ENCODE data around the gene CUTC.

DNA sequence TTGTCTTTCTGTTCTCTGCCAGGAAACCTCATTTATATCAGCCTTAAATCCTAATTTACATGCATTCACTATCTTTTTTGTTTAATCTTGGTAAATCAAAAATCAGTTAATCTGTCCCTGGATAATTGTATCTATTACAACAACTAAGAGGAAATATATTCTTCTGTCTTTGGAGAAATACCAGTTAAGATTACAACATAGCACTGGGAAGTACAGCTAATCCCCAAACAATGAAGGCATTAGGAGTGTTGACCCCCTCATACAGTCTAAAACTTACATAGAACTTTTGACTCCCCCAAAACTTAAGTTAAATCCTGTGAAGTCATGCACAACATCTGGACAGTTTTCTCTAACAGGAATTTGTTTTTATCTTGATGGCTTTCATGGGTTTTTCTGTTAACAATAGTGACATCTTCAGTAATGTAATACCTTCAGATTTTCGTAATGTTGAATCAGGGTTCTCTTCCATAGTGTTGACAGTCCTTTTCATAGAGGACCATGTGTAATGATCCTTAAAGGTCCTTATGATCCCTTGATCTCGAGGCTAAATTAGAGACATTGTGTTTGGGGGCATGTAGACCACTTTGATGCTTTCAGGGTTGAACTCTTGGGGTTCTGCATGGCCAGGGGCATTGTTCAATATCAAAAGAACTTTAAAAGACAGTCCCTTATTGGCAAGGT lies 26.3 kb downstream of the CUTC start:
- TF ChIP-seq JUND (IDR thresholded peaks at IDR 0.05) (no peak), GATA2 (CRISPR knock-in tag; IDR thresholded peaks at IDR 0.05) (no peak), FOSL2 (IDR thresholded peaks at IDR 0.05; ENCODE audit: borderline replicate concordance, low read depth) (no peak), REST (IDR thresholded peaks at IDR 0.05; ENCODE audit: low read depth, low read length) (no peak), ELF1 (IDR thresholded peaks at IDR 0.05) (no peak)
- TF ChIP-seq, protein P1, sequence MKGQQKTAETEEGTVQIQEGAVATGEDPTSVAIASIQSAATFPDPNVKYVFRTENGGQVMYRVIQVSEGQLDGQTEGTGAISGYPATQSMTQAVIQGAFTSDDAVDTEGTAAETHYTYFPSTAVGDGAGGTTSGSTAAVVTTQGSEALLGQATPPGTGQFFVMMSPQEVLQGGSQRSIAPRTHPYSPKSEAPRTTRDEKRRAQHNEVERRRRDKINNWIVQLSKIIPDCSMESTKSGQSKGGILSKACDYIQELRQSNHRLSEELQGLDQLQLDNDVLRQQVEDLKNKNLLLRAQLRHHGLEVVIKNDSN (IDR thresholded peaks at IDR 0.05; ENCODE audit: borderline replicate concordance, low read depth), result no peak
- TF ChIP-seq, protein P2, sequence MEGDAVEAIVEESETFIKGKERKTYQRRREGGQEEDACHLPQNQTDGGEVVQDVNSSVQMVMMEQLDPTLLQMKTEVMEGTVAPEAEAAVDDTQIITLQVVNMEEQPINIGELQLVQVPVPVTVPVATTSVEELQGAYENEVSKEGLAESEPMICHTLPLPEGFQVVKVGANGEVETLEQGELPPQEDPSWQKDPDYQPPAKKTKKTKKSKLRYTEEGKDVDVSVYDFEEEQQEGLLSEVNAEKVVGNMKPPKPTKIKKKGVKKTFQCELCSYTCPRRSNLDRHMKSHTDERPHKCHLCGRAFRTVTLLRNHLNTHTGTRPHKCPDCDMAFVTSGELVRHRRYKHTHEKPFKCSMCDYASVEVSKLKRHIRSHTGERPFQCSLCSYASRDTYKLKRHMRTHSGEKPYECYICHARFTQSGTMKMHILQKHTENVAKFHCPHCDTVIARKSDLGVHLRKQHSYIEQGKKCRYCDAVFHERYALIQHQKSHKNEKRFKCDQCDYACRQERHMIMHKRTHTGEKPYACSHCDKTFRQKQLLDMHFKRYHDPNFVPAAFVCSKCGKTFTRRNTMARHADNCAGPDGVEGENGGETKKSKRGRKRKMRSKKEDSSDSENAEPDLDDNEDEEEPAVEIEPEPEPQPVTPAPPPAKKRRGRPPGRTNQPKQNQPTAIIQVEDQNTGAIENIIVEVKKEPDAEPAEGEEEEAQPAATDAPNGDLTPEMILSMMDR (IDR thresholded peaks at IDR 0.05), result no peak

All from SK-N-SH (cell line).